A172 (cell line): Measurements from ENCODE around the gene SYT17. TPM values are rescaled to one million over a fixed set of nuclear protein-coding genes. Genes with fewer than 3 reads are reported as not detected.
A peak's percentile ranks its signal among the peaks of the same experiment; 100 is the strongest.

Experiments used
- DNase-seq: peaks from one replicate; pipeline ENCODE4 v3.0.0-alpha.2; 2015; ENCODE audit warnings: low spot score
- total RNA-seq: library from RNA; depleted of rRNA; stranded (reverse); fragments of >200 nt; shearing (Covaris generic); gene quantifications from 2 replicates; pipeline ENCODE4 v1.2.3, GENCODE V29; 2014

Gene SYT17
- total RNA-seq, 1 experiment from 2014 or later, result 0.55 TPM

DNA sequence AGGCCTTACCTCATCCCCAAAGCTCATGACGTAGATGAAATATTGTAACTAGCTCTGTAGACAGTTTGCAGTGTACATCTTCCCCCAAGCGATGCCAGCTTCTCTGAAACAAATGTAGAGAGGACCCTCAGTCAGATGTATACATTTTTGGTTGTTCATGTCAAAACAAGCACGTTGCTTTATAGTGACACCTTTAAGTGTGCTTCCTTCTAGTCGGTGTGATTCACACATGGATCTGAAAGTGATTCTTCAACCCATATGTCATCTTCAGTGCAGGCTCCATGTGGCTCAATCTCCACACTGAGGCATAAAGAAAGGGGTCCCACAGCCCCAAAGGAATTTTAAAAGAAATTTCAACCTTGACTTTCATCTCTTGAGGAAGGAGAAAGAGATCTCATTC lies 86.6 kb downstream of the SYT17 start:
- no peak for DNase-seq

DNA sequence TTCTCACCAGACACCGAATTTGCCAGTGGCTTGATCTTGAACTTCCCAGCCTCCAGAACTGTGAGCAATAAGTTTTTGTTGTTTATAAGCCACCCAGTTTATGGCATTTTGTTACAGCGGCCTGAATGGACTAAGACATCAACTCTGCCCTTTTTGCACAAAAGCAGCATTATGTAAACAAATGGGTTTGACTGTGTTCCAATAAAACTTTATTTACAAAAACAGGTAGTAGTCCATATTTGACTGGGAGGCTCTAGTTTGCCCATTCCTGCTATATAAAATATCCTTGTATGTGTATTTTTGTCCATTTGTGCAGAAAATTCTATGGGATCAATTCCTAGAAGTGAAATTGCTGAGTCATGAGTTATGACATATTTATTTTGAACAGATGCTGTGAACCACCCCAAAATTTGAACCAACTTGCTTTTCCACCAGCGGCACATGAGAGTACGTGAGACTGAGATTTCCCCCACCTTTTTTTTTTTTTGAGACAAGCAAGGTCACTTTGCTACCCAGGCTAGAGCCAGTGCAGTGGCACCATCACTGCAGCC lies 96.2 kb downstream of the SYT17 start:
- no peak for DNase-seq

DNA sequence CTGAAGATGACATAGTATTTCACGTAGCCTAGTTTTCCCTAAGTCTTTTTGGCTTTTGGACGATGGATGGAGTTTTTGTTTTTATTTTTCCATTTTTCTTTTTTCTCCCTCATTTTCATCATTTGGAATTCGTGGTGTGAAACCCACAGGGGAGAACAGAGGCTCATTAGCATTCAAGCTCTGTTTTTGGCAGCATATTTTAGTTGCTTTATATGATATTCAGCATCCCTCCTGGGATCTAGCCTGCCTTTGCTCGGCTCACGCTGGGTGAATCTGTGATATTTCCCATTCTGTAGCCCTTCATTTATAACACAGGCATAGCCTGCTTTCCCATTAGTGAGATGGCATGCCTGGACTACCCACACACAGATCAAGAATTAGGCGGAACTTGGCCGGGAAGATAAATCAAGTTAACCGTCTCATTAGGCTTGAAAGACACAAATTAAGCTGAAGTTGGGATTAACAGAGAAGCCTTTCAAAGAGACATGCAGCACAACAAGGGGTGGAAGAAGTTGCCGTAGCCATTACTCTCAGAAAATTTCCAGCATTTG lies 97.4 kb downstream of the SYT17 start:
- no peak for DNase-seq

DNA sequence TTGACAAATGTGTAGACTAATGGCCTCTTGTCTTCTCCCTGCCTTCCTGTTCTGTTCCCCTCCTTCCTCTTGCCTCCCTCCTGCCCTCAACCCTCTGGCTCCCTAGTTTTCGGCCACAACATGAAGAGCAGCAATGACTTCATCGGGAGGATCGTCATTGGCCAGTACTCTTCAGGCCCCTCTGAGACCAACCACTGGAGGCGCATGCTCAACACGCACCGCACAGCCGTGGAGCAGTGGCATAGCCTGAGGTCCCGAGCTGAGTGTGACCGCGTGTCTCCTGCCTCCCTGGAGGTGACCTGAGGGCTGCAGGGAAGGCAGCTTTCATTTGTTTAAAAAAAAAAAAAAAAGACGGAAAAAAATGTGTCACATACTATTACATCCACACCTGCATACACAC lies 98.7 kb downstream of the SYT17 start:
- no peak for DNase-seq

DNA sequence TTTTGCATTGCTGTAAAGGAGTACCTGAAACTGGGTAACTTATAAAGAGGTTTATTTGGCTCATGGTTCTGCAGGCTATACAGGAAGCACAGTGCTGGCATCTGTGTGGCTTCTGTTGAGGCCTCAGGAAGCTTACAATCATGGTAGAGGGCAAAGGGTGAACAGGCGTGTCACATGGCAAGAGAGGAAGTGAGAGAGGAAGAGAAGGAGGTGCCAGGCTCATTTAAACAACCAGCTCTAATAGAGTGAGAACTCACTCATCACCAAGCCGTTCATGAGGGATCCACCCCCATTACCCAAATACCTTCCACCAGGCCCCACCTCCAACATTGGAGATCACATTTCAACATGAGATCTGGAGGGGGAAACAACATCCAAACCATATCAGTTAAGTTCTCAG lies 101.1 kb downstream of the SYT17 start:
- DNase-seq, result no peak

DNA sequence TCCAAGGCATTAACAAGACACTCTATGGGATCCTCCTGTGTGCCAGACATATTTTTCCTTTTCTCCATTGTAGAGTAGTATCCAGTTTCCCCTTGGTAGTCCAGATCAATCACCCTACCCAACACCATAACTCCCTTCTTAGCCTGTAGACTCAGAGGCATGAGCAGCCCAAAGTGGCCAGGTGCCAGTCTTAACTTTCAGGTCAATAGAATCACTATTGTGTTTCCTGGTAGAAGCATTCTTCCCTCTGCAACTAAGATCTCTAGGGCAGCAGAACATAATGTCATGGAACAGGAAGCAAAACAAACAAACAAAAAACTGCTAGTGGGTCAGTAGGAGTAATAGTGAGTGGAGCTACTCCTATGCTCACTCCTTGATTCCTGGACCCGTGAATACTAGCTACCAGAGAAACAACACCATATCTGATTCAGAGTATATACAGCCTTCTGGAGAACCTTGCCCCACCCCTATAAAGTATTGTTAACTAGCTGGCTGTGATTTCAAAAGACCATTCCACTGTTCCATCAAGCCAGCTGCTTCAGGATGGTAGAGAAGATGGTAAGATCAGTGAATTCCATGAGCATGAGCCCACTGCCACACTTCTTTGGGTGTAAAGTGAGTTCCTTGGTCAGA lies 106.2 kb downstream of the SYT17 start:
- DNase-seq, result no peak

DNA sequence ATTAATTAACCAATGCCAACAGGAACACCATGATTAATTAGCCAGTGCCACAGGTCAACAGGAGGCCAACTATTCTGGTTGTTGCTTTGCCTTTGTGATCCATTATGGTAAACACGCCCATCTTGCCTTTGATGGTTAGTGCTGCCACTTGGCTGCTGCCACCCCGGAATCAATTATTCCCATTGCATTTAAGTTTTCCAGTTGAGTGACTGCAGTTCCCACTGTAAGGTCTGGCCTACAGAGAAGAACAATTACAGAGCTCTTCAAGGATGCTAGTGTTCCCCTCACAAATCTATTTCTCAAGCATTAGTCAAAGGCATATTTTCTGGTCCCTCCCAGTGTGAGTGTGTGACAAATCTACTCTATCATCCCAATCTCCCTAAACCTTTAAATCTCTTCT lies 110.4 kb downstream of the SYT17 start:
- no peak for DNase-seq

DNA sequence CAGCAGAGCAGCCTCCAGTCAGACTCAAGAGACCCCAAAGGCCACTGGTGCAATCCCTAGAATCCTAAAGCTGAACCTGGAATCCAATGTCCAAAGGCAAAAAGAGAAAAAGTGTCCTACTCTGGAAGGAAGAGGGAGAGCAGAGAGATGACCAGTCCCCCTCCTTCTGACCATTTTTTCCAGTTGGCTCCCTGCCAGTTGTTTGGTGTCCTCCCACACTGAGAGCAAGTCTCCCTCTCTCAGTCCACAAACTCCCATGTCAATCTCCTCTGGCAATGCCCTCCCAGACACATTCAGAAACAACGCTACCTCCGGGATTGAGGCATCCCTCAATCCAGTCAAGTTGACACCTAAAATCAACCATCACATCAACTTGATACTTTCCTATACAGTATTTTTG lies 113.2 kb downstream of the SYT17 start:
- DNase-seq, result no peak

DNA sequence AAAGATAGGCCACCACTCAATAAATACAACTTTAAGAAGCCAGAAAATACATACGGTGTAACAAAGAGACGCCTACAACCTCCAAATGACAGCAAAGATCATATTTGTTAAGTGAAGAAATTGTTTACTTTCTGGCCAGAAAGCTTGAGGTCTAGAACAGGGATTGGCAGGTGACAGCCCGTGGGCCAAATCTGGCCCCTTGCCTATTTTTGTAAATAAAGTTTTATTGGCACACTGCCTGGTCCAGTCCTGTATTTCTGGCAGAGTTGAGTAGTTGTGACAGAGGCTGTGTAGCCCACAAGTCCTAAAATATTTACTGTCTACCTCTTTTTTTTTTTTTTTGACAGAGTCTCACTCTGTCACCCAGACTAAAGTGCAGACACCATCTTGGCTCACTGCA lies 114.1 kb downstream of the SYT17 start:
- no peak for DNase-seq

DNA sequence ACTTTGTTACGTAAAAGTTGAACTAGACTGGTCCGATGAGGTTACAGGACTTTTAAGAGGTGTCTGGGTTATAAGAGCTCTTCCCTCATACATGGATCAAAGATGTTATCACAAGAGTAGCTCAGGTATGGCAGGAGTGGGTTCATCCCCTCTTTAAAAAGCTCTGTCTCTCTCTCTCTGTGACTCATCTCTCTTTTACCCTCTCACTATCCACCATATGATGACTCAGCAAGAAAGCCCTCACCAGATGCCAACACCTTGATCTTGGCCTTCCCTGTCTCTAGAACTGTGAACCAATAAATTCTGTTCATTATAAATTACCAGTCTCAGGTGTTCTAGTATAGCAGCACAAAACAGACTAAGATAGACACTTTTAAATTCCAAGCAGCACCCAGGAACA lies 115.6 kb downstream of the SYT17 start:
- DNase-seq, result peak; percentile 52

DNA sequence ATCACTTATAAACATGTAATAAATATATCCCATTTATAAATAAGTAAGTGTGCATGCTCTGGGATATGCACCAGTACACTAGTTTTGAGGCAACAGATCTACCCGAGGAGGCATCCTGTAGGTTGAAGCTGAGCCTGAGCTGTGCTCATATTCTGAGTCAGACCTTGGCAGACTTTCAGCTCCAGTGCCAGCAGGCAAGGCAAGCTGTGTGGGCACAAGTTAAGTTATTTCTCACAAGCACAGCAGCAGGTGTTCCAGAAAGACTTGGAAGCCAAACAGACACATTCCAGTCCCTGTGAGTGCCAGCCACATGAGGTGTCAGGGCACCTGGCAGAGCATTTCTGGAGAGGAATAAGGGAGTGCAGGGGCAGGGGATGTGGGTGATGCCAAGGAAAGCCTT lies 116.2 kb downstream of the SYT17 start:
- DNase-seq, result peak; percentile 95

DNA sequence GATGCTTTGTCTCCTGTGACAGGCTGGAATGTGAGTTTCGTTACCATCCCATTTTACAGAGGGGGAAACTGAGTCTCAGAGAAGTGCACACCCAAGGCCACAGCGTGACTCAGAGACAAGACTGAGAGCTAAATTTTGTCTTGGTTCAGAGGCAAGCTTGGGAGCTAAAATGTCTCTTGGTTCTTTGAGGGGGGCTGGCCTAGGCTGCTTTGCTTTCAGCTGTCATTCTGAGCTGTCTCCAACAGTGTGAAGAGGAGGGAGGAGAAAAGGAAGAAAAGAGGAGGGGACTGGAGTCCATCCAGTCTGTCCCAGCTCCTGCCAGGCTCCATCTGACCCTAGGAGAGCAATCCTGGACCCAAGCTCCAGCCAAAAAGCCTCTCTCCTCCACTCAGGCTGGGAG lies 117.4 kb downstream of the SYT17 start, which contains the start of gene CLEC19A:
Gene CLEC19A, plus strand, starts transcription at position 301 of the 400 bp plus-strand sequence. CDS start 121 bp downstream, outside the sequence.
- no peak for DNase-seq

DNA sequence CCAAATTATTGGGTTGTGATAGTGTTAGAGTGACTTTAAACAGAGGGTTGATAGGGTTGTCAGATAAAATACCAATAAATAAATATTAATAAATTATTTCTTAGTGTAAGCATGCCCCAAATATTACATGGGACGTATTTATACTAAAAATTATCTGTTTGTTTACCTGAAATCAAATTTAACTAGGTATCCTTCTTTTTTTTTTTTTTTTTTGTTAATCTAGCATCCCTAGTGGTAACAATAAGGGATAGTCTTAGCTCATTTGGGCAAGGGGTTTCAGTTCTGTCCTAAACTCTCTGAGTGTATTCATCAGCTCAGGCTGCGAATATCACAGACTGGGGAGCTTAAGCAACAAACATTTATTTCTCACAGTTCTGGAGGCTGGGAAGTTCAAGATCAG lies 118.8 kb downstream of the SYT17 start:
- no peak for DNase-seq

DNA sequence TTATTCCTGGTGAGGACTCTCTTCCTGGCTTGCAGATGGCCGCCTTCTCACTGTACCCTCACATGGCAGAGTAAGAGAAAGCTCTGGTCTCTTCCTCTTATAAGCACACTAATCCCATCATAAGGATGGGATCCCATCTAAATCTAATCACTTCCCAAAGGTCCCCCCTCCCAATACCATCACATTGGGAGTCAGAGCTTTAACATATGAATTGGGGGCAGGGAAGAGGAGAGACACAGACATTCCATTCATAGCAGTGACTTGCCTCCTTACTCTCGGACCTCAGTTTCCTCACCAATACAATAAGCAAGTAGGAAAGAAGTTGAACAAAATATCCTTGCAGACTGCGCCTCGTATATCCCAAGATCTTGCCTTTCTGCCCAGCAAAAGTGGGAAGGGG lies 119.2 kb downstream of the SYT17 start:
- no peak for DNase-seq

DNA sequence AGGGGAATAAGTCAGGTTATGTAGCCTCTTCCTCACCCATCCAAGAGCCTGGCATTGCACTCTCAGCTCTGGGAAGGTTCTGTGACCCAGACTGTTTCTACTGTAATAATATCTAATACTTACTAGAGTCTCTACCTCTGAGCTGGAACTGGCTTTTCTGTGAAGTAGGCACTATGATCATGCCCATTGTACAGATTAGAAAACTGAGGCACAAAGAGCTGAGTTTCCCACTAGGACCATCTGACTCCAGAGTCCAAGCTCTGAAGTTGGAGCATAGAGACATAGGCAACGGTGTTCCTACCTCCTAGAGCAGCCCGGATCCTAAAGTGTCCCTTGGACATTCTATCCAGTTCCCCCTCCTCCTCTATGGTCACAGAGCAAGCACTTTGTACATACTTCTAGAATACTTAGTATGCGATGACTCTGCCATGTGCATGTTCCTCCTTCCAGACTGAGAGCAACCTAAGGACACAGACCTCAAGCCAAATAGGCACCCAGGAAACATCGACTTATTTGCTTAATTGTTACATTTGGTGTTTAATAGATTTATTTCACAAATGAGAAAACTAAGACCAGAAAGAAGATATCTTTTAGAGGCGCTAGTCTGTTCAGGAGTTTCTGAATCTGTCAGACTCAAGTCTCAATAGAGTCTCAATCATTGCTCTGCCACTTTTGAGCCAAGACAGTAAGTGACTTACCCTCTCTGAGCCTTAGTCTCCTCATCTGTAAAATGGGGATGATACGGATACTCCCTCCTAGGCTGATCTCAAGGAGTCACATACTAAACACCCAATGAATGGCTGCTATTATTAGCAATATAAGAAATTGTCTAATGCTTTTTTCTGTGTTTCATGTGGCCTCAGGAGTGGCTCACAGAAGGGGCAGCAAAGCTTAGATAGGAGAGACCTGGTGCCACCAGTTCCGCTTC lies 121.1 kb downstream of the SYT17 start:
- DNase-seq, result no peak

DNA sequence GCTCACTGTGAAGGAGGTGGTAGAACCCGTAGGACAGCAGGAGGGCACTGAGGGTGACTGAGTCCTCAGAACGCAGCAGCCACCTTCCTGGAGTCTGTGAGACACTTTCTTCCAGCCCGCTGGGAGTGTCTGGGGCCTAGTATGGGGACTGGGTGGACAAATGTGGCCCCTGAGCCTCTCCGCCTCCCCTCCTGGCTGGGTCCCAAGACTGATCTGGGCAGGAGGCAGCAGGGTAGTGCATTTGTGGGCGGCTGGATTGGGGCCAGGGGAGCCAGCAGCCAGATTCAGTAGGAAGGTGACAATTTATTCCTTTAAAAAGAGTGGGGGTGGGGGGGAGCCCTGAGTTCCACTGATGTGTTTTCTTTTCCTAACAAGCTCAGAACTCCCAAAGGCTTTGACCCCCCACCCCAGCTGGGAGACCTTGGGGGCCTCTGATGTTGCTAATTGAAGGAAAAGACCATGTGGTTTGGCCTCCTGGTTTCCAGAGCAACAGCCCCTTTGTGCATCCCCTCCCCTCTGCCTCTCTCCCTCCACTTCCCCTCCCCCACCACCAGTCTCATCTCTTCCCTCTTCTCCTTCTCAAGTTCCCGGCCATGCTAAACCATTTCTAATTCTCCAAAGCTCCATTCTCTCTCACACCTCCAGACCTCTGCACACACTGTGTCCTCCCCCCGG lies 121.9 kb downstream of the SYT17 start:
- DNase-seq, result no peak

DNA sequence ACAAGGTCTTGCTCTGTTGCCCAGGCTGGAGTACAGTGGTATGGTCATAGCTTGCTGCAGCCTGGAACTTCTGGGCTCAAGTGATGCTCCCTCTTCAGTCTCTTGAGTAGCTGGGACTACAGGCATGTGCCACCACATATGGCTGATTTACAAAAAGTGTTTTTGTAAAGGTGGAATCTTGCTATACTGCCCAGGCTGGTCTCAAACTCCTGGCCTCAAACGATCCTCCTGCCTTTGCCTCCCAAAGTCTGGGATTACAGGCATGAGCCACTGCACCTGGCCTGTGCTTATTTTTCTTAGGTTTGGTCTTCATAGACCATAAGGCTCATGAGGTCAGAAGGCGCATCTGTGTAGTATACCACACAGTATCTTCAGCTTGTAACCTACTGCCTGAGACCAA lies 122.8 kb downstream of the SYT17 start:
- no peak for DNase-seq

DNA sequence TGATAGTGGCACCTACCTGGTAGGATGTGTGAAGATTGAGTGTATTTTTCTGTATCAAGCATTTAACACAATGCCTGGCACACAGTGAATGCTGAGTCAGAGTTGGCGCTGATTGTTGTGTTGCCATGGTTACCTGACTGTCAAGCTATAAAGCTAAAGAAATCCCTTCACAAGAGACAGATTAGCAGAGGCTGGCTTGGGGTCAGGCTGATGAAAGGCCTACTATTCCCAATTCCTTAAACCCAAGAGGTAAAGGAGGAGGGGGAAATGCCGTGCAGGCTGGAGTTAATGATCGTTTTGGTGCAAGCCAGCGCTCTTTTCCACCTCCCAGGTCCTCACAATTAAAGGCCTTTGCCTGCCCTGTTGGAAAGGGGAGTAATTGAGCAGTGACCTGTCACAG lies 123.4 kb downstream of the SYT17 start:
- DNase-seq, result no peak

DNA sequence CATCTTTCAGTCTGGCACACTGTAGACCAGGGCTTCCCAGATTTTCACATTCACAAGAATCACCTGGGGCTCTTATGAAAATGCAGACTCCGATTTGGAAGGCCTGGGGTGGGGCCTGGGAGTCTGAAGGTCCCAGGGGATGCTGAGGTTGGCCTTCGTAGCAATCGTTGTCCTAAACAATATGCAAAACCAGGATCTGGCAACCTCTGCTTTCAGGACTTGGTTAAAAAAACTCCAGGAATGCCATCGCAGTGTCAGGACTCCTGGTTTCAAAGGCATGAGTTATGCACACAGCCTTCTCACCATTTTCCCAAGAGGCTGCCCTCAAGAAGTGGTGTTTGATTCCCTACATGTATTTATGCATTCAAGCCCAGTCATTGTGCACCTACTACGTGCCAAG lies 124.1 kb downstream of the SYT17 start:
- no peak for DNase-seq

DNA sequence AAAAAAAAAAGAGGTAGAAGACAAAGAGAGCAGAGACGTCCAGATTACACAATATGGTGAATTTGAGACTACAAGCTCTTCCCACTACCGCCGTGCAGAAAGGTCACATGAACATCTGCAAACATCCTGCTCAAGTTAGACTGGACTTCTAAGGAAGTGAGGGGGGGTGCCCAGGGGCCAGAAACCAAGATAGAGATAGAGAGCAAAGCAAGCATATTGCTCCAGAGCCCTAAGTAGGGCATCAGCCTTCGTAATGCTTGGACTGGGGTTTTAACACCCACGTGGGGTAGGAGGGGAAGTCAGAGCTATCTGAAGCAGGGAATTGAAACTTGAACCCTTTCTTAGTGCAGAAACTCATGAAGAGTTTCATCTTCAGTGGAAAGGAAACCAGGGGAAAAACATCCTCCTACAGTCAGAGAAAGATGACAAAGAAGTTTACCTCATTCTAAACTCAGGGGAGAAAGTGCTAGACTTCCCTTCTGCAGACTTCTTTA lies 126.2 kb downstream of the SYT17 start:
- no peak for DNase-seq

DNA sequence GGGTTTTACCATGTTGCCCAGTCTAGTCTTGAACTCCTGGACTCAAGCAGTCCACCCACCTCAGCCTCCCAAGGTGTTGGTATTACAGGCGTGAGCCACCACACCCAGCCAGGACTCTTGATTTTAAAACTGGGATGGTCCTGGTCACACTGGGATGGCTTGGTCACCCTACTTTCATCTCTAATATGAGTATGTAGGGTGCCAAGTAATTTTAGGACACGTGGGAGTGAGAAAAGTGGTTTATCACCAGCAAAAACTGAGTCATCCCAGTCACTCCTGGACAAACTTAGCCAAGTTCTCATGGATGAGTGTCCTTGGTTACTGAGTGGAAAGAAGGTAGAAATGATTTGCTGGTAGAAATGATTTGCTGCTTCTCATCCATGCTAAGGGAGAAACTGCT lies 127.4 kb downstream of the SYT17 start:
- no peak for DNase-seq

DNA sequence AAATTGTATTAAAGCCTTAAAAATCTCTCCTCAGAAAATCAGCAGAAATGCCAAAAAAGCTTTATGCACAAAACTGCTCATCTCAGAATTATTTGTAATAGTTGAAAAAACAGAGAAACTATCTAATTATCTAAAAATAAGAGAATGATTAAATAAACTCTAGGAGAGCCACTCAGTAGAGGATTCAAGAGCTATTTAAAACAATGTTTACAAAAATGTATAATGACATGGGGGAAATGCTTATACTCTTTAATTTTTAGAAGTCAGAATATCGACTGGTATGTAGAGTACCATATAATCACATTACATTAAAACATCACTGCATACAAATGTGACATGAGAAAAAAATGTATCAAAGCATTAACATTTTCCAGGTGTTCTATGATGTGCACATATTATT lies 129.4 kb downstream of the SYT17 start:
- DNase-seq, result no peak
